Suprapubic skin (tissue), 4 donors: ENCODE data around the gene SMARCA4. TPM values are rescaled to one million over a fixed set of nuclear protein-coding genes. Genes with fewer than 3 reads are reported as not detected.
A peak's percentile ranks its signal among the peaks of the same experiment; 100 is the strongest.

Experiments used
- DNase-seq, 2 donors: peaks; one replicate each; pipeline ENCODE4 v3.0.0-alpha.2; 2019; ENCODE audit warnings: low spot score in 2 of 2
- H3K27ac ChIP-seq: fragments of 200-600 bp; sonication (generic); one replicate; pipeline ENCODE4 v1.5.1; 2019
- H3K27me3 ChIP-seq: fragments of 200-600 bp; sonication (generic); one replicate; pipeline ENCODE4 v1.5.1; 2019
- H3K36me3 ChIP-seq: fragments of 200-600 bp; sonication (generic); one replicate; pipeline ENCODE4 v1.5.1; 2019
- H3K4me1 ChIP-seq: fragments of 200-600 bp; sonication (generic); one replicate; pipeline ENCODE4 v1.5.1; 2019
- H3K4me3 ChIP-seq: fragments of 200-600 bp; sonication (generic); one replicate; pipeline ENCODE4 v1.5.1; 2019; ENCODE audit warnings: mild to moderate bottlenecking
- H3K9me3 ChIP-seq: fragments of 200-600 bp; sonication (generic); one replicate; pipeline ENCODE4 v1.5.1; 2019
- CTCF ChIP-seq, 2 donors: fragments of 200-600 bp in 1 of 2; fragments of 450-650 bp in 1 of 2; sonication (generic) in 1 of 2; IDR thresholded peaks; one replicate each; pipeline ENCODE4 v1.5.1; 2016 to 2019; ENCODE audit warnings: antibody characterized with exemption in 2 of 2, mild to moderate bottlenecking in 1 of 2, moderate library complexity in 1 of 2
- EP300 ChIP-seq: sonication (generic); formaldehyde crosslinking; IDR thresholded peaks from one replicate; pipeline ENCODE4 v1.6.1; 2017; ENCODE audit warnings: antibody characterized with exemption
- POLR2A ChIP-seq, 2 donors: fragments of 450-650 bp; IDR thresholded peaks; one replicate each; pipeline ENCODE4 v1.6.1; 2017; ENCODE audit warnings: antibody characterized with exemption in 2 of 2, mild to moderate bottlenecking in 2 of 2, moderate library complexity in 2 of 2
- POLR2AphosphoS5 ChIP-seq, 3 donors: sonication (generic); formaldehyde crosslinking; IDR thresholded peaks; one replicate each; pipeline ENCODE4 v1.6.1; 2017; ENCODE audit warnings: antibody characterized with exemption in 3 of 3
- WGBS: methylation state at CpG from one replicate; pipeline ENCODE4 v1.1.5; 2018; 5-methylcytosine and 5-hydroxymethylcytosine counted together
- total RNA-seq, 4 donors: library from RNA; depleted of rRNA; stranded (reverse); fragments of >200 nt; gene quantifications; one replicate each; pipeline ENCODE4 v1.1.0, GENCODE V29; 2016

Gene SMARCA4
- total RNA-seq, 4 donors from 2014 or later, result 85.2 to 142 (median 101) TPM

GRCh38 chr19:10961073-10961860 lies 437 bp downstream of the SMARCA4 start:
- H3K36me3 ChIP-seq, result no peaks in the 10 kb centered on the region
- H3K9me3 ChIP-seq, result no peaks in the 10 kb centered on the region
- H3K27me3 ChIP-seq, result no peaks in the 10 kb centered on the region
- peak overlapping the region; percentile 94 for H3K27ac ChIP-seq
- no peak for DNase-seq
- under 1% methylated on average over 31 of the region's 92 CpGs for WGBS
- H3K4me3 ChIP-seq, result peak overlapping the region; percentile 93
- H3K4me1 ChIP-seq, result peaks cover 34% of the 10 kb centered on the region
- TF ChIP-seq CTCF (IDR thresholded peaks at IDR 0.05) (no peak), POLR2A (IDR thresholded peaks at IDR 0.05) (no peak), EP300 (no peak), POLR2AphosphoS5 (IDR thresholded peaks at IDR 0.05) (no peak)

GRCh38 chr19:10962863-10963262 lies 2.0 kb downstream of the SMARCA4 start:
- Histone ChIP-seq H3K27ac (peak overlapping the region; percentile 19), H3K36me3 (no peaks in the 10 kb centered on the region), H3K4me3 (peak overlapping the region; percentile 93), H3K4me1 (peaks cover 34% of the 10 kb centered on the region), H3K27me3 (no peaks in the 10 kb centered on the region), H3K9me3 (no peaks in the 10 kb centered on the region)
- no peak for DNase-seq
- TF ChIP-seq CTCF (IDR thresholded peaks at IDR 0.05) (no peak), POLR2AphosphoS5 (IDR thresholded peaks at IDR 0.05) (no peak), EP300 (no peak), POLR2A (IDR thresholded peaks at IDR 0.05) (no peak)
- WGBS, result 82% methylated on average over 10 of the region's 10 CpGs

GRCh38 chr19:10963865-10964264 lies 3.0 kb downstream of the SMARCA4 start:
- TF ChIP-seq POLR2AphosphoS5 (IDR thresholded peaks at IDR 0.05) (no peak), CTCF (IDR thresholded peaks at IDR 0.05) (no peak), POLR2A (IDR thresholded peaks at IDR 0.05) (no peak), EP300 (no peak)
- peaks cover 42% of the 10 kb centered on the region for H3K4me1 ChIP-seq
- H3K9me3 ChIP-seq, result no peaks in the 10 kb centered on the region
- no peak overlapping the region for H3K27ac ChIP-seq
- no peaks in the 10 kb centered on the region for H3K36me3 ChIP-seq
- no peaks in the 10 kb centered on the region for H3K27me3 ChIP-seq
- WGBS, result 76% methylated on average over 4 of the region's 4 CpGs
- no peak for DNase-seq
- H3K4me3 ChIP-seq, result no peak overlapping the region

- TF ChIP-seq POLR2AphosphoS5 (IDR thresholded peaks at IDR 0.05) (no peak), POLR2A (IDR thresholded peaks at IDR 0.05) (no peak), CTCF (IDR thresholded peaks at IDR 0.05) (no peak), EP300 (no peak)
Observed at GRCh38 chr19:10964903-10965302, 4.1 kb downstream of the SMARCA4 start.

GRCh38 chr19:10965398-10965797 lies 4.6 kb downstream of the SMARCA4 start:
- Histone ChIP-seq H3K4me1 (peaks cover 41% of the 10 kb centered on the region), H3K27me3 (no peaks in the 10 kb centered on the region), H3K36me3 (no peaks in the 10 kb centered on the region), H3K9me3 (no peaks in the 10 kb centered on the region), H3K4me3 (no peak overlapping the region), H3K27ac (no peak overlapping the region)
- 77% methylated on average over 6 of the region's 6 CpGs for WGBS
- TF ChIP-seq POLR2A (IDR thresholded peaks at IDR 0.05) (no peak), CTCF (IDR thresholded peaks at IDR 0.05) (no peak), EP300 (no peak), POLR2AphosphoS5 (IDR thresholded peaks at IDR 0.05) (no peak)
- no peak for DNase-seq

More at GRCh38 chr19:10964903-10965302, 4.1 kb downstream of the SMARCA4 start:
- H3K4me3 ChIP-seq, result no peak overlapping the region
- WGBS, result 93% methylated on average over 4 of the region's 4 CpGs
- DNase-seq, result no peak
- no peaks in the 10 kb centered on the region for H3K36me3 ChIP-seq
- H3K4me1 ChIP-seq, result peaks cover 43% of the 10 kb centered on the region
- no peaks in the 10 kb centered on the region for H3K27me3 ChIP-seq
- H3K9me3 ChIP-seq, result no peaks in the 10 kb centered on the region
- no peak overlapping the region for H3K27ac ChIP-seq
